Body of pancreas (tissue), 4 donors: ENCODE measurements around the gene PRKCSH. TPM values are rescaled to one million over a fixed set of nuclear protein-coding genes. Genes with fewer than 3 reads are reported as not detected.
"Not testable (repeated sequence)": the region's sequence is repeated elsewhere in the genome, so short reads cannot be mapped to it uniquely, and the experiment has no call there.

Experiments used
- ATAC-seq: fragments of 150-250 bp; one replicate; pipeline ENCODE4 v1.9.1; 2016
- DNase-seq, 4 donors: peaks; one replicate each; pipeline ENCODE4 v3.0.0-alpha.2; 2019
- H3K27ac ChIP-seq, 4 donors: fragments of 200-600 bp; sonication (generic); 1 replicate in 3 of 4; 2 replicates in 1 of 4; pipeline versions ENCODE4 v1.5.1 to v1.6.1; 2016 to 2019; ENCODE audit warnings: mild to moderate bottlenecking in 1 of 4, mixed read lengths in 1 of 4, moderate library complexity in 1 of 4
- H3K27me3 ChIP-seq, 2 donors: fragments of 200-600 bp; sonication (generic); one replicate each; pipeline ENCODE4 v1.6.0; 2016; ENCODE audit warnings: mild to moderate bottlenecking in 1 of 2
- H3K36me3 ChIP-seq, 2 donors: fragments of 200-600 bp; sonication (generic); replicated peaks in 1 of 2; 2 replicates each; pipeline ENCODE4 v1.5.1; 2016; ENCODE audit warnings: low read depth in 2 of 2; ENCODE audit not compliant: insufficient read depth in 1 of 2
- H3K4me1 ChIP-seq: fragments of 200-600 bp; sonication (generic); one replicate; pipeline ENCODE4 v1.6.0; 2016
- H3K4me3 ChIP-seq, 2 donors: fragments of 200-600 bp; sonication (generic); 1 replicate in 1 of 2; 2 replicates in 1 of 2; pipeline ENCODE4 v1.5.1; 2016 to 2019
- H3K9me3 ChIP-seq, 3 donors: fragments of 200-600 bp; sonication (generic); 1 replicate in 2 of 3; 2 replicates in 1 of 3; pipeline ENCODE4 v1.5.1; 2016
- POLR2A ChIP-seq, 3 donors: fragments of 450-650 bp; IDR thresholded peaks; one replicate each; pipeline ENCODE4 v1.6.1; 2016; ENCODE audit warnings: antibody characterized with exemption in 3 of 3, mild to moderate bottlenecking in 2 of 3
- WGBS, 2 donors: methylation state at CpG; one replicate each; pipeline ENCODE4 v1.1.5; 2017; 5-methylcytosine and 5-hydroxymethylcytosine counted together
- intact Hi-C: fragments of 100-400 bp; cut with DNase I; formaldehyde crosslinking; loops from one replicate; pipeline ENCODE4 v1.15.1; 2023
- total RNA-seq, 2 donors: library from RNA; depleted of rRNA; stranded (reverse); fragments of >200 nt; gene quantifications; one replicate each; pipeline ENCODE4 v1.1.0, GENCODE V29; 2016
- TF ChIP-seq, protein P1 (sequence below), 7 experiments: fragments of 450-650 bp in 4 of 7; fragments of 200-600 bp in 3 of 7; sonication (generic) in 3 of 7; IDR thresholded peaks; one replicate each; pipeline ENCODE4 v1.5.1; 2016 to 2019; ENCODE audit warnings: antibody characterized with exemption in 7 of 7

Gene PRKCSH
- total RNA-seq, 2 donors from 2014 or later: 134 to 194 TPM

- no peak for DNase-seq
- H3K9me3 ChIP-seq: no peaks in the 10 kb centered on the region
- TF ChIP-seq, protein P1, sequence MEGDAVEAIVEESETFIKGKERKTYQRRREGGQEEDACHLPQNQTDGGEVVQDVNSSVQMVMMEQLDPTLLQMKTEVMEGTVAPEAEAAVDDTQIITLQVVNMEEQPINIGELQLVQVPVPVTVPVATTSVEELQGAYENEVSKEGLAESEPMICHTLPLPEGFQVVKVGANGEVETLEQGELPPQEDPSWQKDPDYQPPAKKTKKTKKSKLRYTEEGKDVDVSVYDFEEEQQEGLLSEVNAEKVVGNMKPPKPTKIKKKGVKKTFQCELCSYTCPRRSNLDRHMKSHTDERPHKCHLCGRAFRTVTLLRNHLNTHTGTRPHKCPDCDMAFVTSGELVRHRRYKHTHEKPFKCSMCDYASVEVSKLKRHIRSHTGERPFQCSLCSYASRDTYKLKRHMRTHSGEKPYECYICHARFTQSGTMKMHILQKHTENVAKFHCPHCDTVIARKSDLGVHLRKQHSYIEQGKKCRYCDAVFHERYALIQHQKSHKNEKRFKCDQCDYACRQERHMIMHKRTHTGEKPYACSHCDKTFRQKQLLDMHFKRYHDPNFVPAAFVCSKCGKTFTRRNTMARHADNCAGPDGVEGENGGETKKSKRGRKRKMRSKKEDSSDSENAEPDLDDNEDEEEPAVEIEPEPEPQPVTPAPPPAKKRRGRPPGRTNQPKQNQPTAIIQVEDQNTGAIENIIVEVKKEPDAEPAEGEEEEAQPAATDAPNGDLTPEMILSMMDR (IDR thresholded peaks at IDR 0.05): peak in 3 of 7 experiments; percentile 11 to 25 (median 23)
- no peak for TF ChIP-seq POLR2A (IDR thresholded peaks at IDR 0.05)
- intact Hi-C loops: loop anchor here (10.0 kb wide), 1 partner anchor 439 kb away; no protein-coding TSS in a partner anchor
- H3K4me1 ChIP-seq: no peaks in the 10 kb centered on the region
- H3K27me3 ChIP-seq: no peaks in the 10 kb centered on the region
- 50 to 54% methylated on average over 17 to 26 of the region's 27 CpGs for WGBS, 2 donors
- H3K36me3 ChIP-seq: peaks cover 0 to 7% of the 10 kb centered on the region in 2 donors
- no peak for ATAC-seq
- no peak overlapping the region for H3K27ac ChIP-seq
- no peak overlapping the region for H3K4me3 ChIP-seq
Observed at GRCh38 chr19:11453468-11454341, 18.3 kb downstream of the PRKCSH start.

- H3K36me3 ChIP-seq, H3K27ac ChIP-seq, H3K4me1 ChIP-seq, H3K9me3 ChIP-seq, ATAC-seq, H3K27me3 ChIP-seq, DNase-seq, H3K4me3 ChIP-seq: not testable (repeated sequence)
- intact Hi-C loops: loop anchor here (10.0 kb wide), 1 partner anchor 440 kb away; no protein-coding TSS in a partner anchor
- WGBS, 2 donors: 77 to 91% methylated on average over 9 of the region's 9 CpGs
Observed at GRCh38 chr19:11455233-11455554, 19.8 kb downstream of the PRKCSH start.

GRCh38 chr19:11456659-11457058 lies 21.2 kb downstream of the PRKCSH start:
- H3K9me3 ChIP-seq: no peaks in the 10 kb centered on the region
- H3K27ac ChIP-seq: no peak overlapping the region
- H3K4me3 ChIP-seq: no peak overlapping the region
- H3K36me3 ChIP-seq: no peaks in the 10 kb centered on the region
- no peak for ATAC-seq
- no peak for DNase-seq
- 86 to 89% methylated on average over 6 to 7 of the region's 7 CpGs for WGBS, 2 donors
- no peak for TF ChIP-seq POLR2A (IDR thresholded peaks at IDR 0.05)
- TF ChIP-seq, protein P1 (IDR thresholded peaks at IDR 0.05): no peak
- no peaks in the 10 kb centered on the region for H3K4me1 ChIP-seq
- H3K27me3 ChIP-seq: no peaks in the 10 kb centered on the region
- intact Hi-C loops: loop anchor here (10.0 kb wide), 1 partner anchor 442 kb away; no protein-coding TSS in a partner anchor

DNA sequence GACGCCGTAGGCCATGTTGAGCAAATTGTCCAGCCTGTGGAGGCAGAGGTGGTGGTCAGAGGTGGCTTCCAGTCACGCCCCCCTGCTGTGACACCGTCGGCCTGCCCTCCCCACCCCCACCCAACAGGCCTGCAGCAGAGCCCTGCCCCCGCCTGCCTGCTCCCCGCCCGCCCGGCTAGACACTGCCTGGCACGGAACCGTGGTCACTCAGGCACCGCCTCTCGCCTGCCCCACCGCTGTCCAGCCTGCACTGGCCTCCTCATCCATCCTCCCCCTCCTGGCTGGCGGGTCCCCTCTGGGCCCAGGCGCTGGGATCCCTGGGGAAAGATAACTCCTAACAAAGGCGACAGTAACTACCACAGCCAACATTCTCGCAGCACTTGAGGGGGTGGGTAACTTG lies 21.7 kb downstream of the PRKCSH start:
- H3K27me3 ChIP-seq: no peaks in the 10 kb centered on the region
- H3K9me3 ChIP-seq: no peaks in the 10 kb centered on the region
- intact Hi-C loops: loop anchor here (10.0 kb wide), 1 partner anchor 442 kb away; no protein-coding TSS in a partner anchor
- WGBS, 2 donors: 28 to 33% methylated on average over 4 to 18 of the region's 18 CpGs
- TF ChIP-seq, protein P1 (IDR thresholded peaks at IDR 0.05): no peak
- no peak for TF ChIP-seq POLR2A (IDR thresholded peaks at IDR 0.05)
- no peak overlapping the region for H3K27ac ChIP-seq
- H3K36me3 ChIP-seq: no peaks in the 10 kb centered on the region
- no peak for ATAC-seq
- no peak overlapping the region for H3K4me3 ChIP-seq
- no peak for DNase-seq
- no peaks in the 10 kb centered on the region for H3K4me1 ChIP-seq

- intact Hi-C loops: loop anchor here (10.0 kb wide), 1 partner anchor 443 kb away; no protein-coding TSS in a partner anchor
- Histone ChIP-seq H3K4me3 (no peak overlapping the region), H3K27me3 (no peaks in the 10 kb centered on the region), H3K27ac (no peak overlapping the region), H3K36me3 (no peaks in the 10 kb centered on the region), H3K9me3 (no peaks in the 10 kb centered on the region), H3K4me1 (no peaks in the 10 kb centered on the region)
- 76 to 88% methylated on average over 5 to 19 of the region's 20 CpGs for whole genome bisulfite sequencing, 2 donors
- no peak for TF ChIP-seq POLR2A (IDR thresholded peaks at IDR 0.05)
- TF ChIP-seq, protein P1 (IDR thresholded peaks at IDR 0.05): no peak
- no peak for DNase-seq
- no peak for ATAC-seq
Observed at GRCh38 chr19:11457831-11458230, 22.4 kb downstream of the PRKCSH start.
